Measurements from ENCODE around the gene IL27RA.

- TF ChIP-seq CTCF (IDR thresholded peaks at IDR 0.05 in 2 of 3, conservative IDR thresholded peaks at IDR 0.05 in 1 of 3; ENCODE audit: borderline replicate concordance in 1 of 3, insufficient read depth in 1 of 3, low read depth in 2 of 3, low read length in 2 of 3): no peak
- no peak for TF ChIP-seq MAX (IDR thresholded peaks at IDR 0.05)
- TF ChIP-seq POLR2A (IDR thresholded peaks at IDR 0.05; ENCODE audit: borderline replicate concordance, extremely low read depth, insufficient read depth, insufficient read length): no peak
- TF ChIP-seq ZBTB33 (IDR thresholded peaks at IDR 0.05; ENCODE audit: extremely low read depth, insufficient replicate concordance, low read length): no peak
- TF ChIP-seq POLR2AphosphoS5 (IDR thresholded peaks at IDR 0.05; ENCODE audit: low read depth, low read length): no peak
- no peak for TF ChIP-seq EZH2 (IDR thresholded peaks at IDR 0.05)
- no peak for TF ChIP-seq SRF (IDR thresholded peaks at IDR 0.05; ENCODE audit: low read depth)
- no peak for TF ChIP-seq TCF7L2 (IDR thresholded peaks at IDR 0.05; ENCODE audit: borderline replicate concordance, extremely low read depth, insufficient read depth, insufficient read length)
- no peak for TF ChIP-seq EGR1 (IDR thresholded peaks at IDR 0.05; ENCODE audit: low read depth)
- TF ChIP-seq RAD21 (IDR thresholded peaks at IDR 0.05; ENCODE audit: low read depth): no peak
- no peak for TF ChIP-seq SIN3A (IDR thresholded peaks at IDR 0.05; ENCODE audit: low read depth)
- no peak for TF ChIP-seq SP1 (IDR thresholded peaks at IDR 0.05; ENCODE audit: low read depth)
Measured at GRCh38 chr19:13985771-13986347, 45.7 kb upstream of the IL27RA start.

Measured in HCT116 (cell line).